ENCODE results near the gene PDS5A.
"Not testable (repeated sequence)": the region's sequence is repeated elsewhere in the genome, so short reads cannot be mapped to it uniquely, and the experiment has no call there.

The PDS5A gene

GRCh38 chr4:39892988-39893692 lies 84.6 kb downstream of the PDS5A start:
- no peak for DNase-seq

- DNase-seq: no peak
Measured at GRCh38 chr4:39889226-39889625, 88.5 kb downstream of the PDS5A start.

GRCh38 chr4:39888541-39888940 lies 89.2 kb downstream of the PDS5A start:
- DNase-seq: no peak

GRCh38 chr4:39883646-39884045 lies 94.1 kb downstream of the PDS5A start:
- DNase-seq: no peak

- no peak for DNase-seq
Measured at GRCh38 chr4:39881789-39882188, 95.9 kb downstream of the PDS5A start.

- no peak for DNase-seq
Measured at GRCh38 chr4:39877971-39878370, 99.7 kb downstream of the PDS5A start.

GRCh38 chr4:39873823-39874222 lies 103.9 kb downstream of the PDS5A start:
- no peak for DNase-seq

- DNase-seq: no peak
Measured at GRCh38 chr4:39865280-39865679, 112.4 kb downstream of the PDS5A start.

GRCh38 chr4:39864391-39864790 lies 113.3 kb downstream of the PDS5A start:
- DNase-seq: no peak

GRCh38 chr4:39860804-39861203 lies 116.9 kb downstream of the PDS5A start:
- DNase-seq: no peak

GRCh38 chr4:39855909-39856512 lies 121.7 kb downstream of the PDS5A start:
- DNase-seq: no peak

GRCh38 chr4:39852636-39853035 lies 125.1 kb downstream of the PDS5A start:
- DNase-seq: no peak

- no peak for DNase-seq
Measured at GRCh38 chr4:39850727-39851126, 127.0 kb downstream of the PDS5A start.

GRCh38 chr4:39846705-39847104 lies 131.0 kb downstream of the PDS5A start:
- DNase-seq: no peak

- DNase-seq: no peak
Measured at GRCh38 chr4:39846120-39846519, 131.6 kb downstream of the PDS5A start.

GRCh38 chr4:39841894-39842293 lies 135.8 kb downstream of the PDS5A start:
- no peak for DNase-seq

- DNase-seq: not testable (repeated sequence)
Measured at GRCh38 chr4:39840516-39840915, 137.2 kb downstream of the PDS5A start.

GRCh38 chr4:39840027-39840426 lies 137.7 kb downstream of the PDS5A start:
- no peak for DNase-seq

GRCh38 chr4:39838431-39838830 lies 139.3 kb downstream of the PDS5A start:
- DNase-seq: not testable (repeated sequence)

GRCh38 chr4:39834269-39834668 lies 143.4 kb downstream of the PDS5A start:
- no peak for DNase-seq

GRCh38 chr4:39825741-39826231 lies 151.9 kb downstream of the PDS5A start:
- DNase-seq: no peak

- no peak for DNase-seq
Measured at GRCh38 chr4:39825090-39825489, 152.6 kb downstream of the PDS5A start.

GRCh38 chr4:39823191-39823590 lies 154.5 kb downstream of the PDS5A start:
- no peak for DNase-seq

GRCh38 chr4:39822662-39823061 lies 155.0 kb downstream of the PDS5A start:
- DNase-seq: no peak

- DNase-seq: no peak
Measured at GRCh38 chr4:39821951-39822350, 155.8 kb downstream of the PDS5A start.
